Retinal pigment epithelial cell (primary cell): ENCODE measurements around the gene CYP17A1.

Experiments
- DNase-seq: peaks from one replicate; pipeline ENCODE4 v3.0.0-alpha.2; 2010; ENCODE audit warnings: low read depth
- H3K4me3 ChIP-seq: 2 replicates; pipeline ENCODE4 v1.5.1; 2011; ENCODE audit warnings: mild to moderate bottlenecking, low read length, control low read depth, moderate library complexity
- TF ChIP-seq, protein P1 (sequence below): conservative IDR thresholded peaks from 2 replicates; pipeline ENCODE4 v1.5.1; 2011; ENCODE audit warnings: low read depth, low read length, control low read depth, inconsistent platforms

Gene CYP17A1

DNA sequence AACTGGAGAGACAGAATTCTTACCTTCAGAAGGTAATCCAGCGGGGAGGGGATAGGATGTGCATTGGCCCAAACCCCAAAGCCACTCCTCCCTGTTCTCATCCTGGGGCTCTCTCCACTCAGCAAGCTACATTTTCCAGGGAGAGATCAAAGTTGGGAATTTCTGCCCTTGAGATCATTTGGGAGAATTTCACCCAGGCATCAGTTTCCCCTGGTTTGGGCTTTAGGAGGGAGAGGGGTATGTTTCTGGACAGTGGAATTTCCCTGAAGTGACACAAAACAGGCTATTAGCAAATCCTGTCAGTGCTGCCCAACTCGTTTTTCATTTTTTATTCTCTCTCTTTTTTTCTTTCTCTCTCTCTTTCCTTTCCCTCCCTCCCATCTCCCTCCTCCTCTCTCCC, 35.7 kb downstream of the CYP17A1 start:
- no peak for DNase-seq
- H3K4me3 ChIP-seq, result no peak overlapping the region
- TF ChIP-seq, protein P1, sequence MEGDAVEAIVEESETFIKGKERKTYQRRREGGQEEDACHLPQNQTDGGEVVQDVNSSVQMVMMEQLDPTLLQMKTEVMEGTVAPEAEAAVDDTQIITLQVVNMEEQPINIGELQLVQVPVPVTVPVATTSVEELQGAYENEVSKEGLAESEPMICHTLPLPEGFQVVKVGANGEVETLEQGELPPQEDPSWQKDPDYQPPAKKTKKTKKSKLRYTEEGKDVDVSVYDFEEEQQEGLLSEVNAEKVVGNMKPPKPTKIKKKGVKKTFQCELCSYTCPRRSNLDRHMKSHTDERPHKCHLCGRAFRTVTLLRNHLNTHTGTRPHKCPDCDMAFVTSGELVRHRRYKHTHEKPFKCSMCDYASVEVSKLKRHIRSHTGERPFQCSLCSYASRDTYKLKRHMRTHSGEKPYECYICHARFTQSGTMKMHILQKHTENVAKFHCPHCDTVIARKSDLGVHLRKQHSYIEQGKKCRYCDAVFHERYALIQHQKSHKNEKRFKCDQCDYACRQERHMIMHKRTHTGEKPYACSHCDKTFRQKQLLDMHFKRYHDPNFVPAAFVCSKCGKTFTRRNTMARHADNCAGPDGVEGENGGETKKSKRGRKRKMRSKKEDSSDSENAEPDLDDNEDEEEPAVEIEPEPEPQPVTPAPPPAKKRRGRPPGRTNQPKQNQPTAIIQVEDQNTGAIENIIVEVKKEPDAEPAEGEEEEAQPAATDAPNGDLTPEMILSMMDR, result no peak

DNA sequence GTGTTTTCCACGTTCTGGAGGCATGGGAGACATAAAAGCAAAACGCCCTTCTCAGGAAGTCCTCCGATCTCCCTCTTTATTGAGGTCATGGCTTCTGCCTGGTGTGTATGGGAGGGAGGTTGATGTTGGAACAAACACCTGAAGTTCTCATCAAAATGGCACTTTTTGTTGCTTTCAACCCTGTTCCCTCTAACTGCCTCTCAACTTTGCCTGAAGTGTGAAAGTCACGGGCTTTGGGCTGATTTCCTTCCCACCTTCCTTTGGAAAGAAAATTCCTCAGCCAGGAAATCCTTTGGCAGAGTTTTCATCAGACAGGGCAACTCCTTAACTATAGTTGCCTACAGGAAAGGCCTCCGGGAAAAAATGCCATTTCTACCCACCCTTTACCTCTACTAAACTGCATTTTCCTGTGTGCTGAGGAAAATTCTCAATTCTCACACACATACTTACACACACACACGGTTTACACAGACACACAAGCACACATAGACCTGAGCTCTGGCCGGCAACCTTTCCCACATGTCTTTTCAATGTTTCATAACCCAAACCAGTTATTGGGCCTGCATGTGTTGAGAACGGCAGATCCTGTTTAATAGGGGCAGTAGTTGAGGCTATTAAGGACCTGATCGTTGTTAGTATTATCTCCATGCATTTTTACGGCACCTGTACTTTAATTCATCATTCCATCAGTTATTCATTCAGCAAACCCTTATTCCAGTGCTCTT, 36.4 kb downstream of the CYP17A1 start:
- no peak overlapping the region for H3K4me3 ChIP-seq
- TF ChIP-seq, protein P1, result no peak
- DNase-seq, result no peak

DNA sequence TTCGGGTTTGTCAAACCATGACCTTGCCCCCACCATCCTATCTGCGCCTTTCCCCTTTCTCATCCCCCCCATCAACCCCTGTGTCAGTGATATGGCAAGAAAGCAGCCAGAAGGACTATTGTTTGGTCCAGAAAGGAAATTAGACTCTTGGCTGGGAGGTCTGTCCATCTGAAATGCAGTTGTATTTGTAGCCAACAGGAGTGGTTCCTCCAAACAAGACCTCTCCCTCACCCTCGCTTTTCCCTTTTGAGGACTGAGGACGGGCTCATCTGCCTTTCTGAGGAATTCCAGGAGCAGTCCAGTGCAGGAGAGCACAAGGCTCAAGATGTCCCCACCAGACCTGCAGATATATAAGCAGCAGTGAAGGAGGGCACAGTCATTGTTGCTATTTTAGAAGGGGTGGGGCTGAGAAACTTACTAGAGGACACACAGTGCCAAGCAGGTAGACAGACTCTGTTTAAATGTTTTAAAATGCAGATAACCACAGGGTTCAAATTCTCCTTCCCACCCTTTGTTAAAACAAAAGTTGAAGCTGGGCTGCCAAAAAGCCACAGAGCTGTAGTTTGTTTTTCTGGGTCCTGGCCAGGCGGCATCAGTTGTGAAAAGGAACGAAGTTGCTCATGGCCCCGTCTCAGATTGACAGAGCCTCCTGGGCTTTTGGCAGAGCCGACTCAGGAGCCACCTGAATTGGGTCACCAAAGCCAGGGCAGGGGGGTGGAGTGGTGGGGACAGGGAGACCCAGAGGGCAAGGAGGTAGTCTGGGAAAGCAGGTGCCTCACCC, 37.3 kb downstream of the CYP17A1 start:
- H3K4me3 ChIP-seq, result no peak overlapping the region
- TF ChIP-seq, protein P1, result no peak
- no peak for DNase-seq

DNA sequence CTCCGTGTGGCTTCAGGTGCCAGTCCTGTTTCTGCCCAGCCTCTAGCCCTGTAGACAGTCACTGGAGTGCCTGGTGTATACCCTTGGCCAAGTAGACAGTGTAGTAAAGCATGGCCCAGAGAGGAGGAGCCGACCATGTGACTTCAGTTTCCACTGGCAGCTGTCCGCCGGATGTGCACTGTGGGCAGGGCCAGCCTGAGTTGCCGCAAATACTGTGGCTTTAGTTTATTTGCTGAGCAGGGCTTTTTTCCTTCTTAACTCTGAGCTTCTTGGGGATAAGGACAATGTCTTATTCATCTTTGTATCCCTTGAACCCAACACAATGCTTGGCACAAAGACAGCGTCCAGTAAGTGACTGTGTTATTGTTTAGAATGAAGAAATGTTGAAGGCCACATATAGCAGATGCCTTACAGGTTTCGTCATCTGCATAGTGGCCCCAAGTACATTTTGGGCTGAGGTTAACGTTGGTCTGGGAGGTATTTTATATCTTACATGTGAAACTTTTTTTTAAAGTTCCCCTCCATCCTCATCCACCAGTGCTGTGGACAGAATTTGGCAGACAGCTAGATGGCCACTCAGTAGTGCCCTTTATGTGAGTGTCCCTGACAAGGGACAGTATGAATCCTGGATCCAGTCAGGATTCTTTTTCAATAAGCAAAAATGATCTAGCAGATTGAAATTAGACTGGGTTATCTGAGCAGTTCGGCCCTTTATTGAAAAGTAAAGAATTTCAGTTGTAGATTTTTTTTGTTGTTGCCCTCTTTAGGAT, 40.6 kb downstream of the CYP17A1 start:
- DNase-seq, result no peak
- H3K4me3 ChIP-seq, result no peak overlapping the region
- TF ChIP-seq, protein P1, result no peak

DNA sequence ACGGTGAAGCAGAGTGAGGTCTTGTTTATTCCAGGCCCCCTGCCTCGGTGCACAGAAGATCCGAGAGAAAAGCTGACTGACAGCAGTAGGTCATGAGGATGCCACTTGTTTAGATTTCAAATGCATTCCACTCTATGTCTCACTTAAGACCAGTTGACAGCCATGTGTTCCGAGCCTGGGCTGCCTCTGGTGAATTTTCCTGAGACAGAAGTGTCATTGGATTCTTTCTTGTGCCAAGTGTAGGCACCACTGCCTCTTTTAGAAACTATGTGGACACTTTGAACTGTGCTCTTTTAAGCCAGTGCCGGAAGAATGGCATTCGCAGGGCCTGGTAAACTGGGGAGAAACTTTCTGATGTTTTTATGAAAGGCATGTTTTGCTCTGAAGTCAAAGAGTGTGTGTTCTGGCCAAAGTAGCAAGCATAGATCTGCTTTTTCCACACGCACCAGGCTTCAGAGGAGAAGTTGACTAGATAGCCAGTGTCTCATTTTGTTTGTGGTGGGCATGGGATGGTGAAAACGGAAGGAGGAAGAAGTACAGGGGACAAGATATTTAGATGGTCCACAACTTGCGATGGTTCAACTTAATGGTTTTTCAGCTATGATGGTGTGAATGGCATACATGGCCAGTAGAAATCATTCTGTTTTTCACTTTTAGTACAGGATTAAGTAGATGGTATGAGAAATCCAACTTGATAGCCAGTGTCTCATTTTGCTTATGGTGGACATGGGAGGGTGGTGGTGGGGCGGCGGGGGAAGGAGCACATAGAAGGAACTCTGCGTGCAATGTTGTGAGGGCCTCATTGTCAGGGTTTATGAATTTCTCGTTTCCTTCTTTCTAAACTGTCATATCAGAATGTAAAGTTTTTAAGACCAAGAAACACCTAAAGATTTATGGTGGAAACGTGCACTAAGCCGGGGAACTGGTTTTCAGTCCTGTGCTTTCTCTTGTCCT, 41.5 kb downstream of the CYP17A1 start:
- DNase-seq, result no peak
- H3K4me3 ChIP-seq, result no peak overlapping the region
- TF ChIP-seq, protein P1, result no peak

DNA sequence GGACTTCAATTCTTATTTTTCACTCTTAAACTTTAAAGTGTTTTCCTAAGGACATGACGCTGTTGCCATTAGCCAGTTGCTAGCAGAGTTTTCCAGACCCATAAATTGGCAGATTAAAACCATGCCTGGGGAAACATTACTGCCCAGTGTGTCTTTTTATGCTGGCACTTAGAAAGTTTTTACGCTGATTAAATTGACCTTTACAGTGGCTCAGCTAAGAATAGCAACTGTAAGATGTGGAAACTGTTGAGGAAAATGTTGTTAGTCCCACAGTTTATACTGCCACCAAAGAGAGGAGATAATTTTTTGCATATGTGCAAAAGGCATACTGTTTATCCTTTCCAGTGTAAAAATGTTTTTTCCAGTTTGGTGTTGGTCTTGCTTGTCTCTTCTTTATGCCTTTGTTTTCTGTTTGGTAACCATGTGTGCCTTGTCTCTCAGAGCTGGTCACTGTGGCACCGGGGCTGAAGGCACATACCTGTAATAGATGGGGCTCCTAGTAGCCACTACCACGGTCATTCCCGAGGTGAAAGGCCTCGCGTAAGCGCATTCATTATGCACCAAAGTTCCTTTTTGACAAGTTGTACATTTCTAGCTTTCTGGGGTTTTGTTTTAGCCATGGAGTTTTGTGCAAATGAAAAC, 45.3 kb downstream of the CYP17A1 start:
- DNase-seq, result no peak
- TF ChIP-seq, protein P1, result no peak
- no peak overlapping the region for H3K4me3 ChIP-seq
